Retinal pigment epithelial cell (primary cell): Measurements from ENCODE around the gene CCDC30.
"Not testable (repeated sequence)": the region's sequence is repeated elsewhere in the genome, so short reads cannot be mapped to it uniquely, and the experiment has no call there.

Experiments used
- DNase-seq: peaks from one replicate; pipeline ENCODE4 v3.0.0-alpha.2; 2010; ENCODE audit warnings: low read depth
- H3K4me3 ChIP-seq: 2 replicates; pipeline ENCODE4 v1.5.1; 2011; ENCODE audit warnings: mild to moderate bottlenecking, low read length, control low read depth, moderate library complexity
- CTCF ChIP-seq: conservative IDR thresholded peaks from 2 replicates; pipeline ENCODE4 v1.5.1; 2011; ENCODE audit warnings: low read depth, low read length, control low read depth, inconsistent platforms

The CCDC30 gene

GRCh38 chr1:42680921-42681683, 218.0 kb downstream of the CCDC30 start:
- peak overlapping the region; percentile 88 for H3K4me3 ChIP-seq
- no peak for DNase-seq
- TF ChIP-seq CTCF: no peak

- no peak for TF ChIP-seq CTCF
- peak within 1 kb of the TSS; percentile 88 for H3K4me3 ChIP-seq
- peak; percentile 97 for DNase-seq
Observed at GRCh38 chr1:42681741-42682483, 218.8 kb downstream of the CCDC30 start, which contains the start of gene YBX1. Gene YBX1 (plus strand): TSS chr1:42682418. CDS start chr1:42682566, 148 bp downstream.

- not testable (repeated sequence) for DNase-seq
- H3K4me3 ChIP-seq: peak overlapping the region; percentile 88
Observed at GRCh38 chr1:42682484-42682738, 219.3 kb downstream of the CCDC30 start.

GRCh38 chr1:42682739-42683531, 219.8 kb downstream of the CCDC30 start:
- H3K4me3 ChIP-seq: peak overlapping the region; percentile 88
- DNase-seq: no peak
- TF ChIP-seq CTCF: no peak

- peak overlapping the region; percentile 88 for H3K4me3 ChIP-seq
- TF ChIP-seq CTCF: no peak
- DNase-seq: no peak
Observed at GRCh38 chr1:42684139-42684538, 221.1 kb downstream of the CCDC30 start.

GRCh38 chr1:42686418-42686817, 223.3 kb downstream of the CCDC30 start:
- DNase-seq: no peak
- no peak for TF ChIP-seq CTCF
- H3K4me3 ChIP-seq: no peak overlapping the region

GRCh38 chr1:42689912-42690311, 226.8 kb downstream of the CCDC30 start:
- no peak for DNase-seq
- H3K4me3 ChIP-seq: no peak overlapping the region
- no peak for TF ChIP-seq CTCF
